ENCODE results near the gene PCGF2. TPM values are rescaled to one million over a fixed set of nuclear protein-coding genes. Genes with fewer than 3 reads are reported as not detected.

PCGF2 gene
- polyA plus RNA-seq, 3 donors, result 0.60 TPM; not detected in 2

DNA sequence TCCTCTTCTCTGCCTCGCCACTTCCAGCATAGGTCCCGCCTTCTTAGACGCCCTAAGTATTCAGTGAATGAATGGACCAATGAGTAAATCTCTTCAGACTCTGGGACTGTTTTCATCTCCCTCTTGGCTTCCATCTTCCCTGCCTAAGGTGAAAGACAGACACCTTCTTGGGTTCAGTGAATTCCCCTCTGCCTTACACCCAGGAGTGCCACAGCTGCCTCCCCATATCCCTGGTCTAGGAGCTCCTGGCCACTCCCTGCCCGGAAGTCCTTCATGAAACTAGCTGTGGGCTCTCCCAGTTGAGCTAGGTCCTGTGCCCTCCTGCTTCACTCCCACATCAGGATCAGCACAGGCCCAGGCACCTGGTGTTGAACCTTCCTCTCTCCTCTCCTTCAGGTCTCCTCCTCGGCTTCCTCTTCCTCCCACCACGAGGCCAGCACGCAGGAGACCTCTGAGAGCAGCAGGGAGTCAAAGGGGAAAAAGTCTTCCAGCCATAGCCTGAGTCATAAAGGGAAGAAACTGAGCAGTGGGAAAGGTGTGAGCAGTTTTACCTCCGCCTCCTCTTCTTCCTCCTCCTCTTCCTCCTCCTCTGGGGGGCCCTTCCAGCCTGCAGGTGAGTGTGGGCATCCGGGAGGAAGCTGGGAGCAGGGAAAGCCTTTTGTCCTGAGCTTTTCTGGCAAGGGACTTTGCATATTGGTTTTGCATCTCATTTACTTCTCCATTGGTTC is 32.8 kb downstream of the PCGF2 start:
- Mint-ChIP-seq H3K9me3 (peaks cover 0 to 4% (median 0%) of the 10 kb centered on the region in 7 donors), H3K27me3 (ENCODE audit: low read depth in 3 of 3) (peaks cover 0 to 10% (median 0%) of the 10 kb centered on the region in 3 donors), H3K4me1 (peaks cover 12% of the 10 kb centered on the region), H3K27ac (peak overlapping the region in 2 of 7 donors; percentile 16 to 70), H3K4me3 (peak overlapping the region in 1 of 2 donors; percentile 9), H3K36me3 (peaks cover 59 to 62% of the 10 kb centered on the region in 2 donors)
- H3K4me3 ChIP-seq (replicated peaks in 1 of 3; ENCODE audit: low read depth in 2 of 3, low read length in 3 of 3), result no peak overlapping the region
- TF ChIP-seq, protein P1, sequence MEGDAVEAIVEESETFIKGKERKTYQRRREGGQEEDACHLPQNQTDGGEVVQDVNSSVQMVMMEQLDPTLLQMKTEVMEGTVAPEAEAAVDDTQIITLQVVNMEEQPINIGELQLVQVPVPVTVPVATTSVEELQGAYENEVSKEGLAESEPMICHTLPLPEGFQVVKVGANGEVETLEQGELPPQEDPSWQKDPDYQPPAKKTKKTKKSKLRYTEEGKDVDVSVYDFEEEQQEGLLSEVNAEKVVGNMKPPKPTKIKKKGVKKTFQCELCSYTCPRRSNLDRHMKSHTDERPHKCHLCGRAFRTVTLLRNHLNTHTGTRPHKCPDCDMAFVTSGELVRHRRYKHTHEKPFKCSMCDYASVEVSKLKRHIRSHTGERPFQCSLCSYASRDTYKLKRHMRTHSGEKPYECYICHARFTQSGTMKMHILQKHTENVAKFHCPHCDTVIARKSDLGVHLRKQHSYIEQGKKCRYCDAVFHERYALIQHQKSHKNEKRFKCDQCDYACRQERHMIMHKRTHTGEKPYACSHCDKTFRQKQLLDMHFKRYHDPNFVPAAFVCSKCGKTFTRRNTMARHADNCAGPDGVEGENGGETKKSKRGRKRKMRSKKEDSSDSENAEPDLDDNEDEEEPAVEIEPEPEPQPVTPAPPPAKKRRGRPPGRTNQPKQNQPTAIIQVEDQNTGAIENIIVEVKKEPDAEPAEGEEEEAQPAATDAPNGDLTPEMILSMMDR (IDR thresholded peaks at IDR 0.05), result no peak
- no peaks in the 10 kb centered on the region for H3K27me3 ChIP-seq (ENCODE audit: control insufficient read depth in 2 of 2, insufficient read depth in 2 of 2, low read length in 2 of 2)
- H3K9ac ChIP-seq (ENCODE audit: insufficient read depth, low read length, poor library complexity, severe bottlenecking), result no peak overlapping the region
- H3K4me2 ChIP-seq (replicated peaks; ENCODE audit: extremely low read depth, low read length, poor library complexity, severe bottlenecking), result no peak overlapping the region
- no peaks in the 10 kb centered on the region for H3K9me3 ChIP-seq (replicated peaks in 1 of 2; ENCODE audit: control insufficient read depth in 1 of 2, insufficient read depth in 1 of 2, low read length in 2 of 2)
- H3K79me2 ChIP-seq (ENCODE audit: insufficient read depth, low read length), result no peaks in the 10 kb centered on the region
- H2AFZ ChIP-seq (ENCODE audit: insufficient read depth, low read depth, low read length, poor library complexity, severe bottlenecking), result no peak overlapping the region
- 97% methylated on average over 4 of the region's 9 CpGs for WGBS (ENCODE audit: insufficient coverage)
- H4K20me1 ChIP-seq (ENCODE audit: insufficient read depth, low read length), result peaks cover 5% of the 10 kb centered on the region
- intact Hi-C loops (cut with micrococcal nuclease), result no loop called here
- DNase-seq, result no peak
- H3K27ac ChIP-seq (ENCODE audit: low read depth in 1 of 2, low read length in 2 of 2), result no peak overlapping the region
- peaks cover 54 to 65% of the 10 kb centered on the region in 2 donors for H3K36me3 ChIP-seq (replicated peaks in 1 of 2; ENCODE audit: control insufficient read depth in 1 of 2, insufficient read depth in 2 of 2, low read length in 2 of 2)
- no peaks in the 10 kb centered on the region for H3K4me1 ChIP-seq (ENCODE audit: control insufficient read depth in 1 of 2, insufficient read depth in 2 of 2, low read length in 2 of 2)

DNA sequence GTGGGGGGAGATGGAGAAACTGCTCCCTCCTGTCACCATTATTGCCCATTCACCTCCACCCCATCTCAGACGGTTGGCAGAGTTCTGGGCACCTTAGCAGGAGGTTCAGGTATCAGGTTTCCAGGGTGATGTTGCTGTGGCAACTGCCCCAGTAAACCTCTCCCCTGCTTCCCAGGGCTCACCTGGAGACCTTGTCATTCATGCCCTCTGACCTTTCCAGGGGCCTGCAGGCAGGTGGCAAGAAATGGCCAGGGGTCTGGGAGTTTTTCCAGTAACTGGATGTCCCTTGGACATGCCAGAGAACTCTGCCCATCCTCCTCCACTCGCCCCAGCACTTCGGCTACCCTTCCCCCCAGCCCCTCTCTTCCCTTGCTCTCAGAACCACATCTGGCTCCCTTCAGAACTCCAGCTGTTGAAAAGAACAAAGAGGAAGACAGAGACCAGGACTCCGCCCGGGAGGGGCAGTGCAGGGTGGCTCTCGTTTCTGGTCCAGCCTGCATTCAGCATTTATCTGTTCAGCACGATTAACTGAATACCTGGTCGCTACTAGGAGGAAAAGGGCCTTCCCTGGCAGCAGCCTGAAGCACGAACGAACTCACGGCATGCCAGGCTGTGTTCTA is 34.6 kb downstream of the PCGF2 start:
- Histone ChIP-seq H3K4me3 (replicated peaks in 1 of 3; ENCODE audit: low read depth in 2 of 3, low read length in 3 of 3) (no peak overlapping the region), H3K4me2 (replicated peaks; ENCODE audit: extremely low read depth, low read length, poor library complexity, severe bottlenecking) (no peak overlapping the region), H3K9me3 (replicated peaks in 1 of 2; ENCODE audit: control insufficient read depth in 1 of 2, insufficient read depth in 1 of 2, low read length in 2 of 2) (no peaks in the 10 kb centered on the region), H3K79me2 (ENCODE audit: insufficient read depth, low read length) (no peaks in the 10 kb centered on the region), H3K36me3 (replicated peaks in 1 of 2; ENCODE audit: control insufficient read depth in 1 of 2, insufficient read depth in 2 of 2, low read length in 2 of 2) (peaks cover 51 to 77% of the 10 kb centered on the region in 2 donors), H3K27ac (ENCODE audit: low read depth in 1 of 2, low read length in 2 of 2) (no peak overlapping the region), H3K27me3 (ENCODE audit: control insufficient read depth in 2 of 2, insufficient read depth in 2 of 2, low read length in 2 of 2) (no peaks in the 10 kb centered on the region), H3K4me1 (ENCODE audit: control insufficient read depth in 1 of 2, insufficient read depth in 2 of 2, low read length in 2 of 2) (no peaks in the 10 kb centered on the region), H3K9ac (ENCODE audit: insufficient read depth, low read length, poor library complexity, severe bottlenecking) (no peak overlapping the region), H4K20me1 (ENCODE audit: insufficient read depth, low read length) (peaks cover 5% of the 10 kb centered on the region), H2AFZ (ENCODE audit: insufficient read depth, low read depth, low read length, poor library complexity, severe bottlenecking) (no peak overlapping the region)
- H3K4me1 Mint-ChIP-seq, result peaks cover 17% of the 10 kb centered on the region
- no peak overlapping the region for H3K4me3 Mint-ChIP-seq
- no peak for DNase-seq
- TF ChIP-seq, protein P1 (IDR thresholded peaks at IDR 0.05), result no peak
- intact Hi-C loops (cut with micrococcal nuclease), result no loop called here
- WGBS (ENCODE audit: insufficient coverage), result 84% methylated on average over 5 of the region's 11 CpGs
- peaks cover 0 to 13% (median 0%) of the 10 kb centered on the region in 3 donors for H3K27me3 Mint-ChIP-seq (ENCODE audit: low read depth in 3 of 3)
- H3K36me3 Mint-ChIP-seq, result peaks cover 67 to 68% of the 10 kb centered on the region in 2 donors
- H3K27ac Mint-ChIP-seq, result peak overlapping the region in 1 of 7 donors; percentile 42
- peaks cover 0 to 4% (median 0%) of the 10 kb centered on the region in 7 donors for H3K9me3 Mint-ChIP-seq
